Esophagus squamous epithelium (tissue), 4 donors: ENCODE measurements around the gene FOXR1.

Source experiments
- POLR2A ChIP-seq, 4 donors: fragments of 450-650 bp; IDR thresholded peaks; one replicate each; pipeline ENCODE4 v1.6.1; 2017; ENCODE audit warnings: antibody characterized with exemption in 4 of 4, mild to moderate bottlenecking in 4 of 4, moderate library complexity in 3 of 4
- TF ChIP-seq, protein P1 (sequence below), 6 experiments: fragments of 450-650 bp in 4 of 6; fragments of 200-600 bp in 2 of 6; sonication (generic) in 2 of 6; IDR thresholded peaks; one replicate each; pipeline ENCODE4 v1.5.1; 2016 to 2019; ENCODE audit warnings: antibody characterized with exemption in 6 of 6, mild to moderate bottlenecking in 4 of 6, moderate library complexity in 4 of 6

DNA sequence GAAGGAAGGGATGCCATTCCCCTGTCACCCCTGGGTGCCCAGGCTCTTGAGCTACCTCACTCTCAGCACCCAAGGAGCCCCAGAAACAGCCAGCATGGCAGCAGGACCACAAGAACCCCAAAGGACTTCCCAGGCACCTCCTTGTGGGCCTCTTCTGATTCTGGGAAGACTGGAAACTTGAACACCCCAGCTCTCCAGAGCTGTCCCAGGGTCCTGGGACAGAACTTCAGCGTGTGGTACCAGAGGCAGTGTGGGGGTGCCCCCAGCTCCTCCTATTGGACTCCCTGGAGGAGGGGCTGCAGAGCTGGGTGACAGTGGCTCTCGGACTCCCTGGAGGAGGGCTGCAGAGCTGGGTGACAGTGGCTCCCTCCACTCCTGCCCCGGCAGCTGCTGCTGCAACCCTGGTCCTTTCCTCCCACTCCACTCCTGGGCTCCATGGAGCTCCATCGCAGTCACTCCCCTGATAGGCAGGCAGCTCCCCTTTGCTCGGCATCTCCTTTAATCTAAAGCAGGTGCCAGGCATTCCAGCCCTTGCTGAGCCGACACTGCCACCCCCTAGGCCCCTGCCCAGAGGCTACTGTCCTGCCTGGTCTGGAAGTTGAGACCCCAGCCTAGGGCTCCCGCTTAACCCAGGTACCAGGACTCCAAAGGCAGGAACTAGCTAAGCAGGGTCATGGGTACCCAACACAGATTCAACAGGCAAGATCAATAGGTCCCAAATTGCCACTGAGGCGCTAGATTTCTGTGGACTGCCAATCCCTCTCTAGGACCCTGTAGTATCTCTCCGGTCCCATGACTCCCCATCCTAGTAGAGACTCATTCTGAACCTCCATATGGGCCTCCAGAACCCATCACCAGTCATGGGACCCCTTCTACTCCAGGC is 48.6 kb upstream of the FOXR1 start:
- TF ChIP-seq, protein P1, sequence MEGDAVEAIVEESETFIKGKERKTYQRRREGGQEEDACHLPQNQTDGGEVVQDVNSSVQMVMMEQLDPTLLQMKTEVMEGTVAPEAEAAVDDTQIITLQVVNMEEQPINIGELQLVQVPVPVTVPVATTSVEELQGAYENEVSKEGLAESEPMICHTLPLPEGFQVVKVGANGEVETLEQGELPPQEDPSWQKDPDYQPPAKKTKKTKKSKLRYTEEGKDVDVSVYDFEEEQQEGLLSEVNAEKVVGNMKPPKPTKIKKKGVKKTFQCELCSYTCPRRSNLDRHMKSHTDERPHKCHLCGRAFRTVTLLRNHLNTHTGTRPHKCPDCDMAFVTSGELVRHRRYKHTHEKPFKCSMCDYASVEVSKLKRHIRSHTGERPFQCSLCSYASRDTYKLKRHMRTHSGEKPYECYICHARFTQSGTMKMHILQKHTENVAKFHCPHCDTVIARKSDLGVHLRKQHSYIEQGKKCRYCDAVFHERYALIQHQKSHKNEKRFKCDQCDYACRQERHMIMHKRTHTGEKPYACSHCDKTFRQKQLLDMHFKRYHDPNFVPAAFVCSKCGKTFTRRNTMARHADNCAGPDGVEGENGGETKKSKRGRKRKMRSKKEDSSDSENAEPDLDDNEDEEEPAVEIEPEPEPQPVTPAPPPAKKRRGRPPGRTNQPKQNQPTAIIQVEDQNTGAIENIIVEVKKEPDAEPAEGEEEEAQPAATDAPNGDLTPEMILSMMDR (IDR thresholded peaks at IDR 0.05): no peak
- no peak for TF ChIP-seq POLR2A (IDR thresholded peaks at IDR 0.05)
